ENCODE results near the gene MYL1. TPM values are rescaled to one million over a fixed set of nuclear protein-coding genes. Genes with fewer than 3 reads are reported as not detected.

MYL1 gene
- total and polyA plus RNA-seq, 2 of the 8 experiments (the other 6 are each of a cell fraction or from before 2014, with no cell fraction given), result not detected

DNA sequence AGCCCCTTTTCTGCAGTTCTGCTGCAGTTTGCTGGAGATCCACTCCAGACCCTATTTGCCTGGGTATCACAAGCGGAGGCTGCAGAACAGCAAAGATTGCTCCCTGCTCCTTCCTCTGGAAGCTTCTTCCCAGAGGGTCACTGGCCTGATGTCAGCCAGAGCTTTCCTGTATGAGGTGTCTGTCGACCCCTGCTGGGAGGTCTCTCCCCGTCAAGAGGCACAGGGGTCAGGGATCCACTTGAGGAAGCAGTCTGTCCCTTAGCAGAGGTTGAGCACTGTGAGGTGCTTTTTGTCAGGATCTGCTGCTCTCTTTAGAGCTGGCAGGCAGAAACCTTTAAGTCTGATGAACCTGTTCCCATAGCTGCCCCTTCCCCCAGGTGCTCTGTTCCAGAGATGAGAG, 42.0 kb upstream of the MYL1 start (continued):
- no peak for TF ChIP-seq ZNF274 (IDR thresholded peaks at IDR 0.05; ENCODE audit: borderline replicate concordance, extremely low read depth, low read length)

Data from H1 (cell line).